Activated naive CD4-positive, alpha-beta T cell (primary cell): Measurements from ENCODE around the gene HNRNPH1.

Experiments
- DNase-seq, 4 experiments: peaks; one replicate each; lab custom pipeline; 2025; lab: John Stamatoyannopoulos, UW

The HNRNPH1 gene

DNA sequence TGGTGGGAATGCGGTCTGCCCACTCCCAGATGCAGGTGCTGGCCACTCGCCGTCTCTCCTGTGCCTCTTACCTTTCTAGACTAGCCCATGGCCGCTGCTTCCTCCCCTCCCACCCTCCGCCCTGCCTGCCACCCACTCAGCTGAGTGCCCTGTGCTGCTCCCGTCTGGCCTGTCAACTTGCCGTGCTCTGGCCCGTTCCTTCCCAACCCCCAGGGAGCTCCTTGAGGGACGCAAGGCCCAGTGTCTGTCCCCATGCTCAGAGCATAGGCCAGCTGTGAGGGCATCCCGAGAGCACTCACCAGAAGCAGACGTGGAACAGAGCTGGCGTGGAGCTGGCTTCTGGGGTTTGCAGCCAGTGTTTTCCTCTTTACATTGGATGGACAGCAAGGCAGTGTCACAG lies 20.2 kb downstream of the HNRNPH1 start:
- no peak for DNase-seq

- DNase-seq, result no peak
These were observed 21.4 kb downstream of the HNRNPH1 start for GRCh38 chr5:179601871-179602625.

GRCh38 chr5:179599973-179600372 lies 23.5 kb downstream of the HNRNPH1 start:
- DNase-seq, result no peak

GRCh38 chr5:179599566-179599965 lies 23.9 kb downstream of the HNRNPH1 start:
- no peak for DNase-seq

DNA sequence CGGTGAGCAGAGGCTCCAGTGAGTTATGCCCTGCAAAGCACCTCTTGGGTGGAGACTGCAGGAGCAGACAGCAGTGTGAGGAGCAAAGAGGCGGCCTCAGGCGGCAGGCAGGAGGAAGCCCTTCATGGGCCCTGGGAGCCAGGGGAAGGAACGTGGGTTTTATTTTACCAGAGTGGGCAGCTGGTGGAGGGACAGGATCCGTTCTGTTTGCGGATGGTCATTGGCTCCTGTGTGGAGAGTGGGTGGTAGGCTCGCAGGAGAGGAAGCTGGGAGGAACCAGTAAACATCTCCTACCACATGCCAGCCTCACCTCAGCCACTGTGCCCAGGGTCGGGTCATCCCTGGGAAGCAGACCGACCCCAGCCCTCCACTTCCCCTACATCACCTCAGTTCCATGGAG lies 24.4 kb downstream of the HNRNPH1 start:
- no peak for DNase-seq

GRCh38 chr5:179596421-179596820 lies 27.1 kb downstream of the HNRNPH1 start:
- no peak for DNase-seq

- DNase-seq, result no peak
These were observed 27.6 kb downstream of the HNRNPH1 start for GRCh38 chr5:179595916-179596315.

DNA sequence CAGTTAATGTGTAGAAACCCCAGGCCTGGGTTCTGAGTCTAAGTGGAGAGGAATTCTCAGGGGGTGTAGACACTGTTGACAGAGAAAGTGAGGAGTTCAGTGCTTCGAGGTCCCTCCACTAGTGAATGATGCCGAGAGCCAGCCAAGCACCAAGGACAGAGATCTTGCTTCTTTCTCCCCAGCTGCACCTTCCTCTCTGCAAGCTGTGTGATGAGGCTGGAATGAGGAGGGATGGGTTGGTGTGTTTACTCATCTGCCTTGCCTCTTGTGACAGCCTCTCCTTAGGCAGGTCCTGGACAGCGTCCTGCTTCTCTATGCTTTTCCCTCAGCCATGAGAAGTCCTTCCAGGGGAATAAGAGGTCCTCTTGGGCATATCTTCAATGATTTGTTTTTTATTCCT lies 35.3 kb downstream of the HNRNPH1 start:
- no peak for DNase-seq

DNA sequence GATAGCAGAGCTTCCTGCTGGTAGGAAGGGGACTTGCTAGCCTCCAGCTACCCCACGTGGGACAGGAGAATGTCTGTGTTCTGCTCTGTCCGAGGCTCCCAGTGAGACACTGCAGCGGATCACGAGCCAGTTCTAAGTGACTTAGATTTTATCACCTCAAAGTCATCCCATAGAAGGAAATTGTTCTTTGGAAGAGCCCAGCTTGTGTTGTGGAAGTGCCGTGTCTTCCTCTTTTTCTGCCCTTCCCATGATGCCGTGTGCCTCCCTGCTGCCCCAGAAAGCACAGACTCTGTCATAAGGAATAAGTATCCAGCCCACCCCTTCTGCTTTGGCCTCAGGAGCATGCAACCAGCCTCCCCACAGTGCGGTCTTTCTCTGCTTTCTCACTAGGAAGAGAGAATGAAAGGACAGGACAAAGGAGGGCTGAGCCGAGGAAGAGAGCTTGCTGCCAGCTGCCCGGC lies 37.5 kb downstream of the HNRNPH1 start:
- DNase-seq, result no peak

DNA sequence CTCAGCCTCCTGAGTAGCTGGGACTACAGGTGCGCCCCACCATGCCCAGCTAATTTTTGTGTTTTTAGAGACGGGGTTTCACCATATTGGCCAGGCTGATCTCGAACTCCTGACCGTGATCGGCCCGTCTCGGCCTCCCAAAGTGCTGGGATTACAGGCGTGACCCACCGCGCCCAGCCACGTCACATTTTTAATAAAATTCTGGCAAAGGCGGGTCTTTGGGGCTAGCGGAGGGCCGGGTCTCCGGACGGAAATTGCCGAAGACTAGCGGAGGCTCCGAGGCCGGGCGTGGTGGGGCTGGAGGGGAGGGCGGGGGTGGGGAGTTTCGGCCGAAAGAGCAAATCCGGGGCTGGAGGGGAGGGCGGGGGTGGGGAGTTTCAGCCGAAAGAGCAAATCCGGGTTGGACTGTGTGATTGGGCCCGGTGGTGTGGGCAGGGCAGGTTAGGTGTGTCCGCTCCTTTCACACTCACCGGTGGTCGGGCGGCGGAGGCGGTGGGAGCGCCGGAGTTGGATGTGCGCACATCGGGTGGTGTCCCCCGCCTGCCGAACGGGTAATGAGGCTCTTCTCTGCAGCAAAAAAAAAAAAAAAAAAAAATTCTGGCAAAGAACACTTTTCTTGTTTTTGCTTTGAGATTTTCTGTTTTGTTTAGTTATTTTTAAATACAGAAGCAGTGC lies 46.0 kb downstream of the HNRNPH1 start:
- DNase-seq, result no peak

- DNase-seq, result no peak
These were observed 51.1 kb downstream of the HNRNPH1 start for GRCh38 chr5:179572386-179572785.

- no peak for DNase-seq
These were observed 54.8 kb downstream of the HNRNPH1 start for GRCh38 chr5:179568721-179569120.

DNA sequence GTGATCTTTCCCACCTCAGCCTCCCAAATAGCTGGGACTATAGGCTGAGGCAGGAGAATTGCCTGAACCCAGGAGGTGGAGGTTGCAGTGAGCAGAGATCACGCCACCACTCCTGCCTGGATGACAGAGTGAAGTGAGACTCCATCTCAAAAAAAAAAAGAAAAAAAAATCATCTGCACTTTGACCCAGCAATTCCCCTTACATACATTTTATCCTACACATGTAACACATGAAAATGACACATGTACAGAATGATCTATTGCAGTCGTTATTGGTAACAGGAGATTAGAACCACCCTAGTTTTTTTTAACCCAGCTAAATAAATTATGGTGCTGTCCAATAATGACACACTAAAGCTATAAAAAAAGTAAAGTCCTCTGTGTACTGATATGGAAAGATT lies 58.9 kb downstream of the HNRNPH1 start:
- no peak for DNase-seq
